GM12891 (cell line): ENCODE measurements around the gene FOXO1.

Experiments used
- DNase-seq: peaks from one replicate; pipeline ENCODE4 v3.0.0; 2011; ENCODE audit warnings: low spot score; ENCODE audit not compliant: insufficient read length
- FAIRE-seq: peaks from 2 replicates; lab custom pipeline; 2011; peaks lifted over from hg19 to GRCh38; lab: Jason Lieb, UNC
- PAX5 ChIP-seq: IDR thresholded peaks from 2 replicates; pipeline ENCODE4 v1.6.1; 2011; ENCODE audit warnings: low read length, moderate library complexity, mild to moderate bottlenecking; ENCODE audit not compliant: insufficient read depth, severe bottlenecking
- POLR2A ChIP-seq: IDR thresholded peaks from 2 replicates; pipeline ENCODE4 v1.6.1; 2011; ENCODE audit warnings: low read depth, low read length, control low read depth
- POLR2AphosphoS5 ChIP-seq: IDR thresholded peaks from 2 replicates; pipeline ENCODE4 v1.6.1; 2011; ENCODE audit warnings: low read depth, low read length, control low read depth
- POU2F2 ChIP-seq: IDR thresholded peaks from 2 replicates; pipeline ENCODE4 v1.6.1; 2011; ENCODE audit warnings: low read depth, mild to moderate bottlenecking, control low read depth, low read length, moderate library complexity
- SPI1 ChIP-seq: IDR thresholded peaks from 2 replicates; pipeline ENCODE4 v1.6.1; 2011; ENCODE audit warnings: low read depth, low read length, control low read depth
- TAF1 ChIP-seq: IDR thresholded peaks from 2 replicates; pipeline ENCODE4 v1.6.1; 2011; ENCODE audit warnings: low read depth, low read length, control low read depth

Gene FOXO1

GRCh38 chr13:40537146-40537895 is 129.1 kb downstream of the FOXO1 start:
- TF ChIP-seq POLR2A, result no peak
- FAIRE-seq (no peak), DNase-seq (no peak)

- TF ChIP-seq PAX5 (no peak), POLR2A (no peak), POU2F2 (no peak), POLR2AphosphoS5 (no peak), TAF1 (no peak), SPI1 (no peak)
- DNase-seq (no peak), FAIRE-seq (no peak)
These were observed 129.9 kb downstream of the FOXO1 start for GRCh38 chr13:40536443-40537113.

- TF ChIP-seq POLR2A (no peak), SPI1 (no peak), PAX5 (no peak), POU2F2 (no peak), POLR2AphosphoS5 (no peak), TAF1 (no peak)
- DNase-seq (no peak), FAIRE-seq (no peak)
These were observed 131.1 kb downstream of the FOXO1 start for GRCh38 chr13:40535345-40535836.

- TF ChIP-seq POU2F2 (no peak), TAF1 (no peak), PAX5 (no peak)
- no peak for FAIRE-seq
- DNase-seq, result no peak
These were observed 132.0 kb downstream of the FOXO1 start for GRCh38 chr13:40534456-40534855.

GRCh38 chr13:40533072-40533471 is 133.4 kb downstream of the FOXO1 start:
- no peak for FAIRE-seq
- TF ChIP-seq POLR2AphosphoS5 (no peak), PAX5 (no peak), TAF1 (no peak), POU2F2 (no peak), POLR2A (no peak), SPI1 (no peak)
- no peak for DNase-seq

- TF ChIP-seq PAX5 (no peak), SPI1 (no peak)
- FAIRE-seq, result no peak
- no peak for DNase-seq
These were observed 135.5 kb downstream of the FOXO1 start for GRCh38 chr13:40530961-40531360.

GRCh38 chr13:40528881-40529280 is 137.6 kb downstream of the FOXO1 start:
- TF ChIP-seq POLR2AphosphoS5 (no peak), POU2F2 (no peak), PAX5 (no peak), SPI1 (no peak), TAF1 (no peak), POLR2A (no peak)
- no peak for FAIRE-seq

GRCh38 chr13:40527914-40528313 is 138.5 kb downstream of the FOXO1 start:
- TF ChIP-seq PAX5 (no peak), POLR2AphosphoS5 (no peak), SPI1 (no peak), TAF1 (no peak), POLR2A (no peak), POU2F2 (no peak)
- no peak for DNase-seq
- FAIRE-seq, result no peak

More at GRCh38 chr13:40528881-40529280, 137.6 kb downstream of the FOXO1 start:
- no peak for DNase-seq

GRCh38 chr13:40522282-40522681 is 144.2 kb downstream of the FOXO1 start:
- no peak for FAIRE-seq

GRCh38 chr13:40520916-40521315 is 145.5 kb downstream of the FOXO1 start:
- DNase-seq (no peak), FAIRE-seq (no peak)
- no peak for TF ChIP-seq POLR2A
- no peak for TF ChIP-seq PAX5
- no peak for TF ChIP-seq POU2F2
- TF ChIP-seq SPI1, result no peak
- no peak for TF ChIP-seq TAF1
- TF ChIP-seq POLR2AphosphoS5, result no peak

More at GRCh38 chr13:40522282-40522681, 144.2 kb downstream of the FOXO1 start:
- DNase-seq, result no peak
- TF ChIP-seq POLR2AphosphoS5 (no peak), POLR2A (no peak), TAF1 (no peak), SPI1 (no peak), PAX5 (no peak), POU2F2 (no peak)
